ENCODE measurements around the gene SRPK1.

The SRPK1 gene

DNA sequence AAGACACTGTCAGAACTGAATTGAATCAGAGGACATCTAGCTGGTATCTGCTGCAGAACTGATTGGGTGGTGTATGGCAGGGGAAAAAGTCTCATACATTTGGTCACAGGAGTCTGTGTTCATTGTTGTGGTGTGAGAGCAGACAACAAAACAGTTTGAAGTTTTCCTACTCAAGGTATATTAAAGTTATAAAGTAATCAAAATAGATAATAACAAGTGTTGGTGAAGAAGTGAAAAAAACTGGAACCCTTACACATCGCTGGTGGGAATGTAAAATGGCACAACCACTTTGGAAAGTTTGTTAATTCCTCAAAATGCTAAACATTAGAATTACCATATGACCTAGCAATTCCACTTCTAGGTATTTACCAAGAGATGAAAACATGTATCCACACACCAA lies 24.7 kb downstream of the SRPK1 start:
- Histone ChIP-seq H3K4me3 (ENCODE audit: low read depth in 1 of 2, low read length in 2 of 2) (no peak overlapping the region), H3K9ac (ENCODE audit: low read depth, low read length) (no peak overlapping the region), H2AFZ (ENCODE audit: low read depth, low read length) (no peak overlapping the region), H3K4me1 (ENCODE audit: insufficient read depth, low read length) (0 out of 2 replicates have a peak, but pooled peaks cover 2% of the 10 kb centered on the region), H3K36me3 (ENCODE audit: insufficient read depth, low read length) (peaks cover 50% of the 10 kb centered on the region), H3K4me2 (ENCODE audit: insufficient read depth, low read length) (no peak overlapping the region), H4K20me1 (ENCODE audit: insufficient read depth, low read length) (peaks cover 63% of the 10 kb centered on the region; the same call in 1 of the 2 replicates), H3K79me2 (ENCODE audit: insufficient read depth, low read length) (peaks cover 97% of the 10 kb centered on the region), H3K9me3 (ENCODE audit: insufficient read depth, low read length, severe bottlenecking) (no peaks in the 10 kb centered on the region), H3K27ac (ENCODE audit: low read length) (no peak overlapping the region), H3K27me3 (ENCODE audit: insufficient read depth, low read length, poor library complexity) (no peaks in the 10 kb centered on the region)
- no peak for DNase-seq
- ATAC-seq (ENCODE audit: insufficient read depth, low read depth), result no peak
- TF ChIP-seq EZH2 (IDR thresholded peaks at IDR 0.05; ENCODE audit: borderline replicate concordance, low read depth, low read length, severe bottlenecking), result no peak
- TF ChIP-seq, protein P1, sequence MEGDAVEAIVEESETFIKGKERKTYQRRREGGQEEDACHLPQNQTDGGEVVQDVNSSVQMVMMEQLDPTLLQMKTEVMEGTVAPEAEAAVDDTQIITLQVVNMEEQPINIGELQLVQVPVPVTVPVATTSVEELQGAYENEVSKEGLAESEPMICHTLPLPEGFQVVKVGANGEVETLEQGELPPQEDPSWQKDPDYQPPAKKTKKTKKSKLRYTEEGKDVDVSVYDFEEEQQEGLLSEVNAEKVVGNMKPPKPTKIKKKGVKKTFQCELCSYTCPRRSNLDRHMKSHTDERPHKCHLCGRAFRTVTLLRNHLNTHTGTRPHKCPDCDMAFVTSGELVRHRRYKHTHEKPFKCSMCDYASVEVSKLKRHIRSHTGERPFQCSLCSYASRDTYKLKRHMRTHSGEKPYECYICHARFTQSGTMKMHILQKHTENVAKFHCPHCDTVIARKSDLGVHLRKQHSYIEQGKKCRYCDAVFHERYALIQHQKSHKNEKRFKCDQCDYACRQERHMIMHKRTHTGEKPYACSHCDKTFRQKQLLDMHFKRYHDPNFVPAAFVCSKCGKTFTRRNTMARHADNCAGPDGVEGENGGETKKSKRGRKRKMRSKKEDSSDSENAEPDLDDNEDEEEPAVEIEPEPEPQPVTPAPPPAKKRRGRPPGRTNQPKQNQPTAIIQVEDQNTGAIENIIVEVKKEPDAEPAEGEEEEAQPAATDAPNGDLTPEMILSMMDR (IDR thresholded peaks at IDR 0.05; ENCODE audit: borderline replicate concordance, extremely low read depth, low read length, poor library complexity, severe bottlenecking), result no peak

DNA sequence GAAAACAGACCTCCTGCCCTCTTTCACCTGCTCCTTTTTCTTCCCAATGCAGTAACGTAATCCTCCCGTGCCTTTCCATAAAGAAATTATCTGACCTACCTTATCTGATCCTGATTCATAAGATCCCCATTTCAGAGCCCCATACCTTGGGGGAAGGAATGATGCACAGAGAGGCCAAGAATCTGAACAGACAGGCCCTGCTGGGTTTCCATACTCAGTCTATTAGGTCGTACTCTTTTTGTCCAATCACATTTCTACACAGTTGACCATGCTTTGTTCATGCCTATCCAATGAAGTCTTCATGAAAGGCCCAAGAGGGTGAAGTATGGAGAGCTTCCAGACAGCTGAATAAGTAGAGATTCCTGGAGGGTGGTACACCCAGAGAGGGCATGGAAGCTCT lies 25.3 kb downstream of the SRPK1 start:
- Histone ChIP-seq H3K4me1 (ENCODE audit: insufficient read depth, low read length) (0 out of 2 replicates have a peak, but pooled peaks cover 2% of the 10 kb centered on the region), H3K27me3 (ENCODE audit: insufficient read depth, low read length, poor library complexity) (no peaks in the 10 kb centered on the region), H4K20me1 (ENCODE audit: insufficient read depth, low read length) (peaks cover 59% of the 10 kb centered on the region; the same call in 1 of the 2 replicates), H3K9me3 (ENCODE audit: insufficient read depth, low read length, severe bottlenecking) (no peaks in the 10 kb centered on the region), H3K79me2 (ENCODE audit: insufficient read depth, low read length) (peaks cover 96% of the 10 kb centered on the region), H3K9ac (ENCODE audit: low read depth, low read length) (no peak overlapping the region), H3K36me3 (ENCODE audit: insufficient read depth, low read length) (peaks cover 48% of the 10 kb centered on the region), H3K4me3 (ENCODE audit: low read depth in 1 of 2, low read length in 2 of 2) (no peak overlapping the region), H2AFZ (ENCODE audit: low read depth, low read length) (no peak overlapping the region), H3K27ac (ENCODE audit: low read length) (no peak overlapping the region), H3K4me2 (ENCODE audit: insufficient read depth, low read length) (no peak overlapping the region)
- ATAC-seq (ENCODE audit: insufficient read depth, low read depth) (no peak), DNase-seq (no peak)
- no peak for TF ChIP-seq EZH2 (IDR thresholded peaks at IDR 0.05; ENCODE audit: borderline replicate concordance, low read depth, low read length, severe bottlenecking)
- TF ChIP-seq, protein P1 (IDR thresholded peaks at IDR 0.05; ENCODE audit: borderline replicate concordance, extremely low read depth, low read length, poor library complexity, severe bottlenecking), result no peak

DNA sequence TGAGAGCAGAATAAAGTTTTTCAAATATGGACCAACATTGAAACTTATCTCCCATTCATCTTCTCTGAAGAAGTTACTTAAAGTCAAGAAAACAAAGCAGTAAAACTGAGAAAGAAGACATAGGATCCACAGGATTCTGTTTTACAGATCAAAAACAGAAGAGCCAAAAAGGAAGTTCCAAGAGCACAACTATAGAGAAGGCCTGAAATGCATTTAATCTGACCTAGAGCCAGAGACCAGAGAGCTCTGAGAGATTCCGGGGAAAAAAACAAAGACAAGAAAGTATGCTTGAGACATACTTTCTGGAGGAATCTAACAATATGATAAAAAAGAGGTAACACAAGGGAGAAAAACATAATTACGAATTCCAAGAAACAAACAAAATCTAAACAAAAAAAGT lies 26.1 kb downstream of the SRPK1 start:
- ATAC-seq (ENCODE audit: insufficient read depth, low read depth) (no peak), DNase-seq (no peak)
- TF ChIP-seq EZH2 (IDR thresholded peaks at IDR 0.05; ENCODE audit: borderline replicate concordance, low read depth, low read length, severe bottlenecking), result no peak
- TF ChIP-seq, protein P1 (IDR thresholded peaks at IDR 0.05; ENCODE audit: borderline replicate concordance, extremely low read depth, low read length, poor library complexity, severe bottlenecking), result no peak

More for the DNA sequence above, 26.1 kb downstream of the SRPK1 start:
- H3K4me3 ChIP-seq (ENCODE audit: low read depth in 1 of 2, low read length in 2 of 2), result no peak overlapping the region
- no peaks in the 10 kb centered on the region for H3K9me3 ChIP-seq (ENCODE audit: insufficient read depth, low read length, severe bottlenecking)
- 0 out of 2 replicates have a peak, but pooled peaks cover 2% of the 10 kb centered on the region for H3K4me1 ChIP-seq (ENCODE audit: insufficient read depth, low read length)
- H3K36me3 ChIP-seq (ENCODE audit: insufficient read depth, low read length), result peaks cover 48% of the 10 kb centered on the region
- H3K27ac ChIP-seq (ENCODE audit: low read length), result no peak overlapping the region
- no peak overlapping the region for H2AFZ ChIP-seq (ENCODE audit: low read depth, low read length)
- no peaks in the 10 kb centered on the region for H3K27me3 ChIP-seq (ENCODE audit: insufficient read depth, low read length, poor library complexity)
- no peak overlapping the region for H3K4me2 ChIP-seq (ENCODE audit: insufficient read depth, low read length)
- no peak overlapping the region for H3K9ac ChIP-seq (ENCODE audit: low read depth, low read length)
- H4K20me1 ChIP-seq (ENCODE audit: insufficient read depth, low read length), result peaks cover 52% of the 10 kb centered on the region; the same call in 1 of the 2 replicates
- peaks cover 91% of the 10 kb centered on the region for H3K79me2 ChIP-seq (ENCODE audit: insufficient read depth, low read length)
